Liver (tissue), 3 donors: Measurements from ENCODE around the gene ABCB1.

Experiments used
- ATF3 ChIP-seq: IDR thresholded peaks from 2 replicates; pipeline ENCODE4 v1.6.1; 2016; ENCODE audit warnings: antibody characterized with exemption
- CTCF ChIP-seq: fragments of 150-350 bp; IDR thresholded peaks from 2 replicates; pipeline ENCODE4 v1.5.1; 2017; ENCODE audit warnings: improper control_type of control experiment, low read depth, low read length; ENCODE audit not compliant: missing input control
- EGR1 ChIP-seq, 2 donors: IDR thresholded peaks; 2 replicates each; pipeline ENCODE4 v1.6.1; 2016 to 2018; ENCODE audit warnings: antibody characterized with exemption in 2 of 2, low read depth in 2 of 2
- FOXA1 ChIP-seq: IDR thresholded peaks from 2 replicates; pipeline ENCODE4 v1.6.1; 2016; ENCODE audit warnings: antibody characterized with exemption
- GABPA ChIP-seq, 2 donors: IDR thresholded peaks in 1 of 2; conservative IDR thresholded peaks in 1 of 2; 2 replicates each; pipeline ENCODE4 v1.6.1; 2016; ENCODE audit warnings: antibody characterized with exemption in 2 of 2, mild to moderate bottlenecking in 1 of 2, moderate library complexity in 1 of 2
- MAX ChIP-seq: IDR thresholded peaks from 2 replicates; pipeline ENCODE4 v1.6.1; 2016; ENCODE audit warnings: antibody characterized with exemption
- RAD21 ChIP-seq, 2 donors: IDR thresholded peaks; 2 replicates each; pipeline ENCODE4 v1.6.1; 2016; ENCODE audit warnings: antibody characterized with exemption in 2 of 2, mild to moderate bottlenecking in 2 of 2
- REST ChIP-seq: IDR thresholded peaks from 2 replicates; pipeline ENCODE4 v1.6.1; 2016; ENCODE audit warnings: antibody characterized with exemption, mild to moderate bottlenecking
- RXRA ChIP-seq, 2 donors: IDR thresholded peaks; 2 replicates each; pipeline ENCODE4 v1.6.1; 2017 to 2018; ENCODE audit warnings: antibody characterized with exemption in 2 of 2, mild to moderate bottlenecking in 1 of 2
- SP1 ChIP-seq: IDR thresholded peaks from 2 replicates; pipeline ENCODE4 v1.6.1; 2018; ENCODE audit warnings: antibody characterized with exemption, mild to moderate bottlenecking
- TAF1 ChIP-seq: conservative IDR thresholded peaks from 2 replicates; pipeline ENCODE4 v1.6.1; 2016; ENCODE audit warnings: antibody characterized with exemption, mild to moderate bottlenecking
- YY1 ChIP-seq: IDR thresholded peaks from 2 replicates; pipeline ENCODE4 v1.6.1; 2016; ENCODE audit warnings: antibody characterized with exemption, mild to moderate bottlenecking
- ZBTB33 ChIP-seq: IDR thresholded peaks from 2 replicates; pipeline ENCODE4 v1.6.1; 2016; ENCODE audit warnings: antibody characterized with exemption
- donor health status: healthy.
- donor health status: healthy.

GRCh38 chr7:87512906-87513305 is 87.8 kb downstream of the ABCB1 start:
- TF ChIP-seq CTCF = no peak
- no peak for TF ChIP-seq MAX
- TF ChIP-seq TAF1 = no peak
- TF ChIP-seq EGR1 (IDR thresholded peaks at IDR 0.05; ENCODE audit: low read depth in 2 of 2) = no peak
- TF ChIP-seq YY1 = no peak
- TF ChIP-seq REST = no peak
- no peak for TF ChIP-seq GABPA (IDR thresholded peaks at IDR 0.05 in 1 of 2, conservative IDR thresholded peaks at IDR 0.05 in 1 of 2)
- no peak for TF ChIP-seq RXRA (IDR thresholded peaks at IDR 0.05)
- no peak for TF ChIP-seq SP1
- no peak for TF ChIP-seq ZBTB33
- TF ChIP-seq FOXA1 = no peak
- no peak for TF ChIP-seq ATF3
- no peak for TF ChIP-seq RAD21 (IDR thresholded peaks at IDR 0.05)
